Superior temporal gyrus (tissue), 1 donor: Measurements from ENCODE around the gene OTUD5.

Source experiments
- DNase-seq: peaks from one replicate; pipeline ENCODE4 v3.0.0-alpha.2; 2016; ENCODE audit errors: extremely low spot score

The OTUD5 gene

DNA sequence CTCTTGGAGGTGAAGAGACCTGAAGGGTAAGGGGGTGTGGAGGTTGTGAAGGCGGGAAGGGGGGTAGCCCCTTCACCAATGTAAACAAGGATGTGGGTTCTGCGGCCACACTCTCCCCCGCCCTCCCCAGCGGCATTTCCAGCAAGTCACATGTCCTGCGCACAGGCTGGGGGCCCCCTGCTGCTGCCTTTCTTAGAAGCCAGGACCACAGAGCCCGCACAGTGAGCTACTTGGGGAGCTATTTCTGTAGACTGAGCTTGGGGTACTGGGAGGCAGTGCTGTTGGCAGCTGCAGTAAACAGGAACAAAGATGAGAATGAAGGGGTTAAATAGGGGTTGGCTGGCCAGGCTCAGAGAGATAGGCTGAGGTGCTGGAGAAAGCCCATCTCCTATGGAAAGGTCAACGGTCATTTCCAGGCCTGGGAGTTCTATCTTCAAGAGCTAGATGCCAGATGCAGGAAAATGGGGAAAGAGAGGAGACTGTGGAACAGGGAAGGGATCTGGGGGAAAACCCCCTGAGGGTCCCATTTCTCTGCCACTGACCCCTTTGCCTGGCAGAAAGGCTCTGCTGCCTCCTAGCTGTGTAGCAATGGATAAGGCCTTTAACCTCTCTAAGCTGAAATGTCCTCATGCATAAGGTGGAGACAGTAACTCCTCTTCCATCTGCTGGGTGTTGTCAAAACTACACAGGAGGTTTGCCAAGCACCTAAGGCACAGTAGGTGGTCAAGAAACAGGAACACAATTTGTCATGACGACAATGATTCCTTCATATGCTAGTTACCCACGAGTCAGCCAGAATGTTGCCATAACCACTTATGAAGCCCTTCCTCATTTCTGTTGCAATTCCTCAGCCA lies 20.1 kb downstream of the OTUD5 start:
- DNase-seq: no peak

DNA sequence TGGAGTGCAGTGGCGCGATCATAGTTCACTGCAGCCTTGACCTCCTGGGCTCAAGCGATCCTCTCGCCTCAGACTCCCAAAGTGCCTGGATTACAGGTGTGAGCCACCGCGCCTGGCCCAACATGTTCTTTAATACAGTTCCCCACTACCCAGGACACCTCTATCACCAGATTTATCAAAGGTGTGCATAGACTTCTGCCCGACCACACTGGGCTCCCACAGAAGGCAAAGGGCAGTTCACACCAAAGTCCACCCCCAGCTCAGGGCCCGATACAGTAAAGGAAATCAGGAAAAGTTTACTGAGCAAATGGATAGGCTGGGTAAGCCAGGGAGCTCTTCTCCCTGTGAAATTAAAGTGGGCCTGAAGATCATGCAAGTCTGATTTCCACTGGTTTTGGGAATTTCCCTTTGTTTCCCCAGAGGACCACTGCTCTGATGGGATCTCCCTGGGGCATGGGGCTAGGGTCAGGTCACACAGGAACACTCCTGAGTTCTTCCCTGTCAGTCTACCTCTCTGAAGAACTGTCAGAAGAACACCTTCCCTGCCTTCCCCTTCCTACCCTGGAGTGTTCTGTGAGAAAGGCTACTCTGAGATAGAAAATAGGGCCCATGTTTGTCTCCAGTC lies 20.9 kb downstream of the OTUD5 start:
- no peak for DNase-seq

DNA sequence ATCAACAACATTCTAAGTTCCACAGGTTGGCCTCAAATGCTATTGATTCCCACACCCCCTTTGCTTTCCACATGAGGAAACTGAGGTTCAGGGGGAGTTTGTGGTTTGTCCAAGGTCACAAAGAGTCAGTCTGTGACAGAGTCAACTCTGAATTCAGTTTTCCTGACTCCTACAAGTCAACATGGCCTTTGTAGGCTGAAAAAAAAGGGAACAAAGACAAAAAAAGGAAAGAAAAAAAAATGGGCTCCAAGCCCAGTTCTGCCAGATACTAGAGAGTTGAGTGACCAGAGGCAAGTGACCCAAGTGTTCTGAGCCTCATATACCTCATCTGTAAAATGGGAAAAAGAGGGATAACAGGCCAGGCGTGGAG lies 22.1 kb downstream of the OTUD5 start:
- DNase-seq: no peak

DNA sequence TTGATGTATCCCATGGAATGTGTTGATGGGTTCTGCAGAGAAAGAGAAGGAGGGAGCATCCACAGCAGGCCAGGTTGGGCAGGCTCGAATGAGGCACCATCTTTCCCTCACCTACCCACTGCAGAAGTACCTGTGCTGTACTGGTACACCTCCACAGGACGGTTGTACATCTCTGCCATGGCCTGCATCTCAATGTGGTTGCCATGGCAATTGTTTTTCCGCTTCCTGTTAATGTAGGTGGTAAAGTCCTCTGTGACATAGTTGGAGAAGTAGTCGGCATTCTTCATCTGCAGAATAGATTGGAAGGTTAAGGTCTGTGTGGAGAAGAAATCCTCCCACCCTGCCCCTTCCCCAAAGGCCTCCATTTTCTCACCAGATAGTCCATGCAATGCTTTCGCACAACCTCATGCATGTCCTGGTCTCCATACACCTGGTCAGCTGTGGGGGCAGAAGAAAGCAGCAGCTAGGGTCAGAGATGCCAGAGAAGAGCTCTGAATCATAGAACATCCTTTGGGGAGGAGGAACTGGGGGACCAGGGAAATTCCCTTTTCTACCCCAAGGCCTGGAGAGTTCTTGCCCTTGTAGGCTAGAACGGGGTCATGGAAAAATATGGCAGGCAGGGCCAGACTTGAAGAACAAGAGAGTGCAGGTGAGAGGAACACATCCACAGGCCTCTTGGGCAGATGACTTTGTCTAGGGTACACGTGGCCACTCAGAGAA lies 22.7 kb downstream of the OTUD5 start:
- no peak for DNase-seq

DNA sequence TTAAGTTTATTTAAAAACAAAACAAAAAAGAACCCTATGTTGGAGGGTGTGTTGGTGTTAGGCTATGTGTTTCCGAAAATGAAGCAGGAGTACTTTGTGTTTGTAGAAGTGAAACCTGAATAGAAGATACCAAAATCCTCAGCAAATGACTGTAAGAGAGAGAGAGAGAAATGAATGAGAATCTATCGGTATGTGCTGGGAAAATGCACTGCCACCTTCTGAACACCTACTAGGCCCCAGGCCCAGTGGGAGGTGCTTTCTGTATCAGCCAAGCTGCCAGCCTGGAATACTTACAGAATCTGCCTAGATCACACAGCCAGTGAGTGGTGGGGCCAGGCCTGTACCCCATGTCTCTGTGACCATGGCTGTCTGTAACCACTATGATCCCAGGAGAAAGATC lies 23.6 kb downstream of the OTUD5 start:
- no peak for DNase-seq

DNA sequence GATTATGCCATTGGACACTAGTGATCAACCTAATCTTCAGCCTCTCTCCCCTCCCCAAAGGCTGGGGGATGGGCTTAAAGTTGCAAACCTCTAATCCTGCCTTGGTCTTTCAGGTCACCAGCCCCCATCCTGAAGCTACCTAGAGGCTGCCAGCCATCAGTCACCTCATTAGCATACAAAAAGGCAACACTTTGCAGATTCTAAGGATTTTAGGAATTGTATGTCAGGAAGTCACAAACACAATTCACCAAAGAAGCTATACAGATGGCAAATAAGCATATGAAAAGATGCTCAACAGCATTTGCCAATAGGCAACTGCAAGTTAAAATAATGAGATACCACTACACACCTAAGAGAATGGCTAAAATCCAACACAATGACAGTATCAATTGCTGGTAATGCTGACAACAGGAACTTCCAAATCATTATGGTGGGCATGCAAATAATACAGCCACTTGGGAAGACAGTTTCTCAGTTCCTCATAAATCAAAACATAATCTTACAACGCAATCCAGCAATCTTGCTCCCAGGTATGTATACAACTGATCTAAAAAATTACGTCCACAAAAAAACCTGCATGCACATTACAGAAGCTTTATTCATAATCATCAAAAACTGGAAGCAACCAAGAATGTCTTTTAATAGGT lies 29.5 kb downstream of the OTUD5 start:
- no peak for DNase-seq

DNA sequence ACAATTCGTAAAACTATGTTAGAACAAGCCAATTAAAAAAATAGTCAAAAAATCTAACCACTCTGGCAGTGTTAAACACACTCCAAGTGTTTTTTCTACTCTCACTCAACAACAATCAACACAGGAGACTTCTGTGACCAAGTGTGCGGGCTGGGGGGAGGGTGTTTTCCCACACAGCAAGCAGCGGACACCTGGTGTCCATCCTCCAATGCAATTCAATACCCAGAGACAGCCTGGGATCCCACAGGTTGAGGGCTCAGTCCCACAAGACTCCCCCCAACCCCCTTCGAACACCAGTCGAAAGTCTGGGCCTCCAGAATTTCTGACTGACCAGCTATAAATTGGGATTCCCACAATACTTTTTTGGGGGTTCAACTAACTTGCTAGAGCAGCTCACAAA lies 30.3 kb downstream of the OTUD5 start:
- DNase-seq: no peak

DNA sequence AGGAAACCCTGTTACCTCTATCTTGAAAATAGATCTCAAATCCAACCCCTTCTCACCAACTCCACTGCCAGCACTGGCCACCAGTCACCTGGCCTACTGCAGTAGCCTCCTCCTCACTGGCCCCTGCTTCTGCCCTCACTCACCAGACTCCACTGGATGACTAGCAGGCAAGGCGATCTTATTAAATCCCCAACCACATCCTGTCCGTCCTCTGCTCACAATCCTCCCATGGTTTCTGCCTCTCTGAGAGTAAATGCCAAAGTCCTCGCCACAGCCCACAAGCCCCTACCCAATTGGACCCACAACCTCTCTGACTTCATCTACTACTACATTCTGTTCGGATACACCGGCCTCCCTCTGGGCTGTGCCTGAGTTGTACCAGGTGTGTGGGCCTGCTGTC lies 33.1 kb downstream of the OTUD5 start:
- DNase-seq: no peak

DNA sequence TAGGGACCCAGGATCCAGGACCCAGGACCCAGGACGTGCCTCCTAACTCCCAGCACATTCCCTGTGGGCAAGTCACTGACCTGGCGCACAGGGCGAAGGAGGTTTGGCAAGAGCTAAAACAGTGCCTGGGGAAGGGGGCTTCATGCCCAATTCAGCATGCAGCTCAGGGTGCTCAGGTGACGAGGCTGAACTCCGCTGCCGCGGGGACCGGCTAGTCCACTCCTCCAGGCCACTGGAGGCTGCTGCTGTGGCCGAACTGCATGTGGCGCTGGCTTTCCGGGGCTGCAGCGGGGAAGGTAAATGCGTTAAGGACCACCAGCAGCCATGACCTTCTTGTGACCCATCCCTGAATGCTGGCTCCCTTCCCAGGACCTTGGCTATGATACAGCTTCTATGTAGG lies 33.6 kb downstream of the OTUD5 start:
- DNase-seq: no peak

DNA sequence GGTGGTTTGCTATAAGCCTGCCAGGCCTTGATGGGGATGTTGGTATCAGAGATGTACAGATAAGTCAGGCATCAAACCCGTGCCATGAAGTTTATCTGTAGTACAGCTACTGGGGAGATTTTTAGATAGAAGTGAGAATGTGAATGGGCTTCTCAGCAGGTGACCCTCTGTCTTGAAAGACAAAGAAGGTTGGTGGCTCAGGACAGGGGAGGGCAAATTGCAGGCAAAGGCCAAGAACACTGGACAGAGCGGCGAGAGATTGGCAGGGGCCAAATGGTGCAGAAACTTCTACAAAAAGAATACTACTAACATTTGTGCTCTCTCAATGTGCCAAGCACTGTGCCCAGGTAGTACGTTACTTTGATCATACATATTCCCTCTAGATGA lies 36.7 kb downstream of the OTUD5 start:
- DNase-seq: no peak

DNA sequence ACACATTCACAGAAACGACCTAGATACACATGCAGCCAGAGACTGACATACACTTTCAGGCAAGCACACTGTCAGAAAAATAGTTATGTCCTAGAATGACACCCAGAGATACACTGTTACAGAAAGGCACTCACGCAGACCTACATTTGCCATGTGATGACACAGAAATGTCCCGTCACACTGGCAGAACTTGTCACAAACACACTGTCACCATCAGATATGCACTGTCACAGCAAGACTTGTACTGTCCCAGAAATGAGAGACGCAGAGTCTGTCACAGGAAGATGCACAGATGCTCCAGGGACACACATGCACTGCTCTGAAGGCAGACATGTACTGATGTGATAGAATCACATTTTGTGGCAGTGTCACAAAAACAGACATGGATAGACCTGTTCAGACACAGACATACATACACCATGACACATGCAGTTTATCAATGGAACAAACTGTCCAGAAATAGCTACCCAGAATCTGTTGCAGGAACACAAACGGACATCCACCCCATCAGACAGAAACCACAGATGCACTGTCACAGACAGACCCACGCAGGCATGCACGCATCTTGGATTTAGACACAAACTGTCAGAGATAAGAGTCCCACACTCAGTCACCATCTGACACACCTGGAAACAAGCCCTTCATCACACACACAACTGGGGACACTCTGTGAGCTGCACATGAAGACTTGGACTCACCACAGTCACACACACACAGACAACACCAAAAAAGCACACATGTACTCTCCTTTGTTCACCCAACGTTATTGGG lies 37.3 kb downstream of the OTUD5 start:
- peak; percentile 8 for DNase-seq

DNA sequence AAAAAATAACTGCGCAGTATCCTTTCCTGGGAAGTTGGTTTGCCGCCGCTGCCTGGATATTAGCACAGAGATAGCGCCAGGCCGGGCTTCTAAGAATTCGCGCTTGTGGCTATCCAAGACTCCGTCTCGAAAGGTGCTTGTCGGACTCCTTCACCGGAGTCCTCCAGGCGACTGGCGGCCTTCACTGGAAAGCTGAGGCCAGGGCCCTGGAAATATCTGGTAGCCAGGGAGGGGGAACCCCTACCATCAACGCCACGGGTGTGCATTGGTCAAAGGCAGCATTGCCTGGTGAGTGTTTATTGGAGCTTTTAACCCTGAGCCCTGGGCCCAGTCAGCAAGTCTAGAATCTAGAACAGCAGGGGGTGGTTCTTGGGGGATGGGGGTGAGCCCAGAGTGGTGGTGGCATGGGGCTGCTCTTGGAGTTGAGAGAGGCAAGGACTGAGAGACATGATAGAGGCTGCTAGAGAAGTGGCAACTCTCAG lies 38.0 kb downstream of the OTUD5 start:
- no peak for DNase-seq

DNA sequence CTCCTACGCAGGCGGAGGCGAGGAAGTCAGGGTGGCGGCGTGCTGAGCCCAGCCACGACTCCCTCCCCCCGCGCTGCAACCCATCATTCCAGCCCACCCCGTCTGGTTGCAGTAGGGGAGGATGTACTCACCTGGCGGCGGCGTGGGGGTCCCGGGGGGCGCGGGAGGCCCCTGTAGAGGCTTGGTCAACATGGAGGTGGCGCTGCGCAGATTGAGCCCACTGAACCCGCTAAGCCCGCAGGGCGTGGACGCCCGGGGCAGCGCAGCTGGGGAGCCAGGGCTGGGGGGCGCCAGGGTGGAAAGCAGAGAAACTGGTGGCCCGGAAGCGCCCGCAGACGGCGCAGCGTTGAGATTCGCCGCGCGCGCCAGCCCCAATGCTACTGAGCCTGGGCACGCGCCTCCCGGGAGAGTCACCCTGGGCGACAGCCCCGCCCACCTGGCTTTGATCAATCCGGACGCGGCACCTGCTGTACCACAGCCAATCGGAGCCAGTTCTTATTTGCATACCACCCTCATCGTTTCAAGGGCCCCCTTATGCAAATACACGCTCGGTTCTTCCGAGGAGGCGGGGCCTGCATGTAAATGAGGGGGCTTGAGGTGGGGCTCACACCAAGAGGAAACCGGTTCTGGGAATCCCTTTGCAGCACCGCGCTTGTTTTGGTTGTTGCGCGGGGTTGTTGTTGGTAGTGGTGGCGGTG lies 38.6 kb downstream of the OTUD5 start, which contains the start of gene PIM2:
Gene PIM2, minus strand, starts transcription at position 382 of the 698 bp plus-strand sequence. Its CDS starts 190 bp downstream, at position 192.
- peak; percentile 75 for DNase-seq

DNA sequence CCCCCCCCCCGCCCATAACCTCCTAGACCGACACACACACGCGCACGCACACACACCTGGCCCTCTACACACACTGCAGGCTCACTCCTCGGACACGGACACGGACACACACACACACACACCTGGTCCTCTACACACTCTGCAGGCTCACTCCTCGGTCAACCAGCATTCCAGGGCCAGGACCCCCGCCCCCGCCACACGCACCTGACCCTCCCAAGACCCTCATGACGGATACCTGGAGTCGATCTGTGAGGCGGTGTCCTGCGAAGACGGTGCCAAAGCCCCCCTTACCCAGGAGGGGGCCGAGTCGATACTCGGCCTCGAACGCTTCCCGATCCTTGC lies 39.1 kb downstream of the OTUD5 start:
- no peak for DNase-seq

DNA sequence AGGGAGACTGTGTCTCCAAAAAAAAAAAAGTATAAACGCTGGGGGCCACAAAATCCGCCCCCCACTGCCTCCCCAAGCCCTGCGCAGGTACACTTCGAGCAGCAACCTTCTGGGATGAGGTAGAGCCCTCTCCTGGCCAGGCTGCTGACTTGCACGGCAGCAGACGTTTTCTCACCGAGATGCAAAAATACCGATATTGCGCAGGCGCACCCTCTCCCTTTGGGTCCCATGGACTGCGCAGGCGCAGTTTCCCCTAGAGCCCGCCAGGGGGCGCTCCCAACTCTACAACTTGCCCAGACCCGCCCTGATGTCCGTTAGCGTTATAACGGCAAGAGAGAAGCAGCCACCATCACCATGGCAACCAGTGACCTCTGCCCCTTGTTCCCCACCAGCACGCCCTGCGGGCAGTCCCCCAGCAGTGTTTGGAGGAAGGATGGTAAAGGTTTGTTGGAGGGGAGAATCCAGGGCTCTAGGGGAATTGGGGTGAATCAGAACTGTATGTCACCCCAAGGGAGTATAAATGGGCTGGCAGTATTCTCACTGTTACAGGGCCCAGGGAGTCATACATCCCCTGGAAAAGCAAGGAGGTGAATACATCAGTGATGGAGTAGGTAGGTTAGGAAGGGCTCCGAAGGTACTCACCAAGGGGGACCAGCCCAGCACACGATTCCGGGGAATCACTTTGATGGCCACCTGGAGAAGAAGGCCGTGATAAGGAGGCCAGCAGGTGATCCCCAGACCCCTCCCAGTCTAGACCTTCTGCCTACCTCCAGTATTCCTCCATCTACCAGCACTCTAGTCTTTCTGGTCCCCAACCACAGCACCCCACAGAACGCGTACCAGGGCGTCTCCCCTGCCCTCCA lies 40.0 kb downstream of the OTUD5 start:
- DNase-seq: peak; percentile 89

DNA sequence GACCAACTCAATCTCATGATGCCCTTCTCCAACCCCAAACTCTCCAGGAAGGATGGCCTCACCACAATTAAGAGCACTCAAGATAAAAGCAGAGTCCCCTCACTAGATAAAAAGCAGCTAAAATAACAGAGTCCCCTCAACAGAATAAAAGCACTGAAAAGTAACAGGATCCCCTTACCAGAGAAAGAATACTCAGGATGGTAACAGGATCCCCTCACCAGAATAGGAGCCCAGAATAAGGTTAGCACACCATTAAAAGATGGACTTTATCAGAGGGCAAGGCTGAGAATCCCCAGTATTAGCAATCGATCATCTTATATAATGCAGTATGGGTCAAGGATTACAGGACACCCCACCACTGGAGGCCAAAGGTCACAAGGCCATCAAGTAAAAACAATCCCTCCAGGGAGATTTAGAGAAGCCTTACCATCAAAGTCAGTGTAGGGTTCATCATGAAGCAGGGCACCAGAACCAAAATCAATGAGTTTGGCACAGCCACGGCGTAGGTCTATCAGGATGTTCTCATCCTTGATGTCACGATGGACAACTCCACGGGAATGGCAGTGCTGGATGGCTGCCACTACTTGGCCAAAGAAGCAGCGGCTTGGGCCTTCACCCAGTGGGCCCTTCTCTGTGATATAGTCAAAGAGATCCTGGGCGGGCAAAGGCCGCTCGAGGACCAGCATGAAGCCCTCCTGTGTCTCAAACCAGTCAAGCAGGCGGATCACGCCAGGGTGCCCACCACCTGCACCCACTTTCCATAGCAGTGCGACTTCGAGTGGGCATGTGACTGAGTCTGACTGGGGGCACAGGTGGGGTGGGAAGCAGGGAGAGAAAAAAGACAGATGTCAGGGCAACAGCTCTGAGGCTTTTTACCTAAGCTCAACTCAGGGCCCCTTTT lies 42.6 kb downstream of the OTUD5 start:
- DNase-seq: no peak

DNA sequence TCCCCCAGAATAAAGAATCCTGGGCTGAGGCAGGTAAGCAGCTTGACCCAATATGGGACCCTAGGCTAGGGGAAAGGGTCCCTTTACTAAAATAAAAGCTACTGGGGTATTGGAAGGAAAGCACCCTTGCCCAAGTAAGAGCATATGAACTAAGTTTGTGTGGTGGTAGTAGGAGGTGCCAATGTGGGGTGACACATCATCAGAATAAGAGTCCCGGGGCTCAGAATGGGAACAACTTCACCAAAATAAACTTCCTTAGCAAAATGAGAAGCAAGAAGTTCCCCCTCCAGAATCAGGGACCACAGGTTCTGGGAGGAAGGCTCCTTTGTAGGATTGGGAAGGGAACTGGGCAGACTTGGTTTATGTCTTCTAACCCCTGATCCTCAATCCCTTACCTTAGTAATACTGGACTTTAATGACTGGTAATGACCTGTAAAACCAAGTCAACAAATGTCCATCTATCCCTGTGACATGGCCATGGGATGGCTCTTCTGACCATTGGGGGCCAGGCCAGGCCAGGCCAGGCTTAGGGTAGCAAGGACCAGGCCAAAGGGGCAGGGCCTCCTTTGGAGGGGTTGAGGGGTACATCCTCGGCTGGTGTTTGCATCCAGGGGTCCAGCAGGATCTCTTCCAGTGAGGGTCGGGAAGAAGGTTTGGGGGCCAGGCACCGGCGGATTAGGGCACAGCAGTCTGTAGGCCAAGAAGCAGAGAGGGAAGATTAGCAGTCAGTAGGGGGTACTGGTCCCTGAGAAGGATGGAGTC lies 43.6 kb downstream of the OTUD5 start:
- no peak for DNase-seq
